BLaER1 (cell line): ENCODE data around the gene GRB7.
A peak's percentile ranks its signal among the peaks of the same experiment; 100 is the strongest.
"Not testable (repeated sequence)": the region's sequence is repeated elsewhere in the genome, so short reads cannot be mapped to it uniquely, and the experiment has no call there.

Experiments
- H3K27ac ChIP-seq: shearing (Covaris generic); formaldehyde crosslinking; 2 replicates; pipeline ENCODE4 v1.8.1; 2022
- H3K27me3 ChIP-seq: shearing (Covaris generic); formaldehyde crosslinking; 2 replicates; pipeline ENCODE4 v1.8.1; 2022
- H3K36me3 ChIP-seq: shearing (Covaris generic); formaldehyde crosslinking; 2 replicates; pipeline ENCODE4 v1.8.1; 2022
- H3K4me1 ChIP-seq: shearing (Covaris generic); formaldehyde crosslinking; 2 replicates; pipeline ENCODE4 v1.8.1; 2022
- H3K4me2 ChIP-seq: shearing (Covaris generic); formaldehyde crosslinking; 2 replicates; pipeline ENCODE4 v1.8.1; 2022
- H3K4me3 ChIP-seq: shearing (Covaris generic); formaldehyde crosslinking; 2 replicates; pipeline ENCODE4 v1.8.1; 2022
- H3K9ac ChIP-seq: shearing (Covaris generic); formaldehyde crosslinking; 2 replicates; pipeline ENCODE4 v1.8.1; 2022
- H3K9me3 ChIP-seq: shearing (Covaris generic); formaldehyde crosslinking; 2 replicates; pipeline ENCODE4 v1.8.1; 2022
- H4K20me1 ChIP-seq: shearing (Covaris generic); formaldehyde crosslinking; 2 replicates; pipeline ENCODE4 v1.8.1; 2022
- Cebpa-rat ChIP-seq: shearing (Covaris generic); IDR thresholded peaks from 2 replicates; pipeline ENCODE4 v1.8.1; 2022

The GRB7 gene

GRCh38 chr17:39755554-39756379 is 18.0 kb downstream of the GRB7 start:
- Histone ChIP-seq H3K9me3 (no peaks in the 10 kb centered on the region), H3K4me2 (peak overlapping the region; percentile 93), H3K36me3 (no peaks in the 10 kb centered on the region), H3K9ac (peak overlapping the region; percentile 91), H3K27ac (peak overlapping the region; percentile 99), H3K4me3 (peak overlapping the region; percentile 63), H4K20me1 (no peaks in the 10 kb centered on the region), H3K4me1 (peaks cover 83% of the 10 kb centered on the region), H3K27me3 (no peaks in the 10 kb centered on the region)
- no peak for TF ChIP-seq Cebpa-rat

- TF ChIP-seq Cebpa-rat: no peak
- Histone ChIP-seq H3K9ac (peak overlapping the region; percentile 91; the same call in 1 of the 2 replicates), H3K27ac (peak overlapping the region; percentile 99), H3K4me2 (peak overlapping the region; percentile 93), H3K4me3 (peak overlapping the region; percentile 63), H3K27me3 (no peaks in the 10 kb centered on the region), H3K9me3 (no peaks in the 10 kb centered on the region), H3K4me1 (peaks cover 77% of the 10 kb centered on the region), H3K36me3 (no peaks in the 10 kb centered on the region), H4K20me1 (no peaks in the 10 kb centered on the region)
Observed at GRCh38 chr17:39756380-39757079, 18.8 kb downstream of the GRB7 start.

- Histone ChIP-seq H3K27ac (peak overlapping the region; percentile 99), H3K4me1 (peaks cover 76% of the 10 kb centered on the region), H3K9ac (0 out of 2 replicates have a peak overlapping the region, but pooled peaks have one; percentile 38), H3K36me3 (no peaks in the 10 kb centered on the region), H4K20me1 (no peaks in the 10 kb centered on the region), H3K4me3 (no peak overlapping the region), H3K27me3 (no peaks in the 10 kb centered on the region), H3K9me3 (no peaks in the 10 kb centered on the region), H3K4me2 (peak overlapping the region; percentile 93)
- no peak for TF ChIP-seq Cebpa-rat
Observed at GRCh38 chr17:39757176-39757662, 19.5 kb downstream of the GRB7 start.

GRCh38 chr17:39757931-39758873 is 20.5 kb downstream of the GRB7 start:
- Histone ChIP-seq H3K27ac (peak overlapping the region; percentile 99), H3K4me2 (peak overlapping the region; percentile 93), H3K9me3 (no peaks in the 10 kb centered on the region), H3K4me1 (peaks cover 66% of the 10 kb centered on the region), H3K27me3 (no peaks in the 10 kb centered on the region), H3K9ac (peak overlapping the region; percentile 38; the same call in 1 of the 2 replicates), H3K4me3 (no peak overlapping the region), H3K36me3 (no peaks in the 10 kb centered on the region), H4K20me1 (no peaks in the 10 kb centered on the region)
- TF ChIP-seq Cebpa-rat: no peak

- Histone ChIP-seq H3K4me2 (peak overlapping the region; percentile 93), H3K9ac (no peak overlapping the region), H3K4me1 (peaks cover 58% of the 10 kb centered on the region), H4K20me1 (no peaks in the 10 kb centered on the region), H3K4me3 (no peak overlapping the region), H3K9me3 (no peaks in the 10 kb centered on the region), H3K27me3 (no peaks in the 10 kb centered on the region), H3K36me3 (no peaks in the 10 kb centered on the region), H3K27ac (no peak overlapping the region)
- no peak for TF ChIP-seq Cebpa-rat
Observed at GRCh38 chr17:39759204-39759603, 21.5 kb downstream of the GRB7 start.

- Histone ChIP-seq H3K27ac (no peak overlapping the region), H3K36me3 (no peaks in the 10 kb centered on the region), H3K4me3 (no peak overlapping the region), H3K4me2 (0 out of 2 replicates have a peak overlapping the region, but pooled peaks have one; percentile 7), H3K4me1 (peaks cover 60% of the 10 kb centered on the region), H4K20me1 (no peaks in the 10 kb centered on the region), H3K9ac (no peak overlapping the region), H3K27me3 (no peaks in the 10 kb centered on the region), H3K9me3 (0 out of 2 replicates have a peak, but pooled peaks cover 4% of the 10 kb centered on the region)
- no peak for TF ChIP-seq Cebpa-rat
Observed at GRCh38 chr17:39761861-39762496, 24.2 kb downstream of the GRB7 start.

- Histone ChIP-seq H3K27ac (no peak overlapping the region), H3K4me1 (peaks cover 54% of the 10 kb centered on the region), H3K36me3 (no peaks in the 10 kb centered on the region), H3K9ac (no peak overlapping the region), H3K9me3 (0 out of 2 replicates have a peak, but pooled peaks cover 4% of the 10 kb centered on the region), H3K27me3 (no peaks in the 10 kb centered on the region), H3K4me3 (no peak overlapping the region), H4K20me1 (no peaks in the 10 kb centered on the region), H3K4me2 (no peak overlapping the region)
- no peak for TF ChIP-seq Cebpa-rat
Observed at GRCh38 chr17:39763051-39763820, 25.5 kb downstream of the GRB7 start.

- H3K4me2 ChIP-seq, H3K9me3 ChIP-seq, H3K36me3 ChIP-seq, H3K27ac ChIP-seq, H3K4me3 ChIP-seq, H4K20me1 ChIP-seq, H3K9ac ChIP-seq, H3K27me3 ChIP-seq: not testable (repeated sequence)
- peaks cover 45% of the 10 kb centered on the region for H3K4me1 ChIP-seq
Observed at GRCh38 chr17:39764171-39764570, 26.4 kb downstream of the GRB7 start.
